Ectodermal cell (in vitro differentiated cells): ENCODE measurements around the gene EIF4E1B.

ENCODE experiments used
- H3K27ac ChIP-seq: 2 replicates; pipeline ENCODE4 v1.7.0; 2013; ENCODE audit warnings: mild to moderate bottlenecking, low read depth, low read length; ENCODE audit not compliant: insufficient read depth, poor library complexity, severe bottlenecking
- H3K27me3 ChIP-seq: 2 replicates; pipeline ENCODE4 v1.7.0; 2013; ENCODE audit warnings: mild to moderate bottlenecking, low read length; ENCODE audit not compliant: insufficient read depth, control insufficient read depth, poor library complexity, severe bottlenecking
- H3K36me3 ChIP-seq: one replicate; pipeline ENCODE4 v1.7.0; 2013; ENCODE audit warnings: low read length; ENCODE audit not compliant: control insufficient read depth, insufficient read depth
- H3K4me1 ChIP-seq: one replicate; pipeline ENCODE4 v1.7.0; 2013; ENCODE audit warnings: low read length; ENCODE audit not compliant: control insufficient read depth, insufficient read depth
- H3K4me3 ChIP-seq: 2 replicates; pipeline ENCODE4 v1.7.0; 2013; ENCODE audit warnings: low read depth, low read length, control low read depth; ENCODE audit not compliant: insufficient read depth
- H3K9me3 ChIP-seq: 2 replicates; pipeline ENCODE4 v1.7.0; 2013; ENCODE audit warnings: mild to moderate bottlenecking, low read length, moderate library complexity; ENCODE audit not compliant: control insufficient read depth
- WGBS, 2 experiments: methylation state at CpG; one replicate each; pipeline ENCODE4 v1.1.7; 2013; ENCODE audit warnings: missing lambda C conversion rate in 2 of 2; 5-methylcytosine and 5-hydroxymethylcytosine counted together

EIF4E1B gene

DNA sequence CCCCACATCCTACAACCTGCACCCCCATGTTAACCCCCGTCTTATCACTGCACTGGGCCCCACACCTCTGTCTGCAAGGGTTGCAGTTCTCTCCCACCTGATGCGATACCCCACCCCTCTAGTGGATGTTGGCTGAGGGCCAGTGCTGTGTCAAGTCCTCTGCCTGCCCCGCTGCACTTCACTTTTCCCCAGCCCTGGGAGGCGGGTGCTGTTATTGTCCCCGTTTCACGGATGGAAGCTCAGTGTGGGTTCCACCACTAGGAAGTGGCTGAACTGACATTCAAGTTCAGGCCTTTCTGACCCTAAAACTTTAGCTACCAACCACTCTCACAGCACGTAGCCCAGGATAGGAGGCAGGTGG lies 3.6 kb upstream of the EIF4E1B start:
- WGBS, 2 experiments, result 81 to 90% methylated on average over 6 of the region's 7 CpGs
- peaks cover 23% of the 10 kb centered on the region for H3K4me1 ChIP-seq
- H3K27ac ChIP-seq, result no peak overlapping the region
- no peaks in the 10 kb centered on the region for H3K36me3 ChIP-seq
- no peaks in the 10 kb centered on the region for H3K9me3 ChIP-seq
- H3K27me3 ChIP-seq, result peaks cover 72% of the 10 kb centered on the region
- H3K4me3 ChIP-seq, result no peak overlapping the region

DNA sequence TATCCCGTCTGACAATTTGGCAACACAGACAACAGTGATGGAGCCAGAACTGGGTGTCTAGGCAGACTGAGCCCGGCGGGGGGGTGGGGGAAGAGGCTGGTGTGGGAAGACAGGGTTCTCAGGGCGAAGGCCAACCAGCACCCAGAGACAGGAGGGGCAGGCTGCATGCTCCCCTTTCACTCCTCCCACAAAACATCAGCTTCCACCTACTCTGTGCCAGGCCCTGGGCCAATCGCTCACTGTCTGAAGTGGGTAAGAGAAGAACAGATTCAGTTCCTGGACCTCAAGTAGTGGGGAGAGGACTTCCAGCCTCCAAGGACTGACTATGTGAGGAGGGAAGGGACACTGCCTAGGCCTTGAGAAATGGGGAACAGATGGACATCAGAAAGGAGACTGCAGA lies 2.9 kb upstream of the EIF4E1B start:
- Histone ChIP-seq H3K4me1 (peaks cover 23% of the 10 kb centered on the region), H3K27ac (no peak overlapping the region), H3K36me3 (no peaks in the 10 kb centered on the region), H3K4me3 (no peak overlapping the region), H3K27me3 (peaks cover 69% of the 10 kb centered on the region), H3K9me3 (no peaks in the 10 kb centered on the region)
- 82 to 89% methylated on average over 4 to 5 of the region's 5 CpGs for WGBS, 2 experiments

DNA sequence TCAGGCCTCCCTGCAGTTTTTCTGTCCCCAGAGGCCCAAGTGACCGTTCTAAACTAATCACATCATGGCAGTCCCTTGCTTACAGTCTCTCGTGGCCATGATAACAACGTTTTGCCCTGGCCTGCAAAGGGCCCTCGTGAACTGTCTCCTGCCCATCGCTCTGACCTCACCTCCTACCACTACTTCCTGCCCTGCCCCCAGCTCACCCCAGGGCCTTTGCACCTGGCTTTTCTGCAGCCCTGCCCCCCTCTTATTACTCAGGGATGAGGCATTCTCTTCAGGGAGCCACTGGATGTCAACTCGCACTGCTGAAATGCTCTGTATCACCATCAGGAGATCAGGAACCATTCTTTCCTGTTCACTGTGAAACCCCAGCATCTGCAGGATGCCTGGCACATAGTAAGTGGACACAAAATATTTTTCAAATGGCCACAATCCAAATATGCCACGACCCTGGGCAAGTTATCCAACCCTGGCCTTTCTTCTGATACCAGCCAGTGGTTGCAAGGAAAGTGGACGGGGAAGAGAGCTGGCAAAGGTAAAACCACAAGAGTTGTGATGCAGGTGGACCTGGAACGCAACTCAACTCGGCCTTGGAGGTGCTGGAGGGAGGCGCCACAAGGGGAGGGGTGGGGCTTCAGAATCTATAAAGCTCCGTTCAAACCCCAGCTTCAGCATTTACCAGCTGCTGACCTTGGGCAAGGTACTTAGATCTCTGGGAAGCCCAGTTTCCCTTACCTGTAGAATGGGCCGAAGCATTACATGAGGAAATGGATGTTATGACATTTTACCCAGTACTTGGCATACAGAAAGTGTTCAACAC lies 1.9 kb upstream of the EIF4E1B start:
- 58 to 63% methylated on average over 13 of the region's 13 CpGs for WGBS, 2 experiments
- H3K27me3 ChIP-seq, result peaks cover 69% of the 10 kb centered on the region
- H3K9me3 ChIP-seq, result no peaks in the 10 kb centered on the region
- no peak overlapping the region for H3K4me3 ChIP-seq
- no peaks in the 10 kb centered on the region for H3K36me3 ChIP-seq
- H3K27ac ChIP-seq, result no peak overlapping the region
- H3K4me1 ChIP-seq, result peaks cover 23% of the 10 kb centered on the region

DNA sequence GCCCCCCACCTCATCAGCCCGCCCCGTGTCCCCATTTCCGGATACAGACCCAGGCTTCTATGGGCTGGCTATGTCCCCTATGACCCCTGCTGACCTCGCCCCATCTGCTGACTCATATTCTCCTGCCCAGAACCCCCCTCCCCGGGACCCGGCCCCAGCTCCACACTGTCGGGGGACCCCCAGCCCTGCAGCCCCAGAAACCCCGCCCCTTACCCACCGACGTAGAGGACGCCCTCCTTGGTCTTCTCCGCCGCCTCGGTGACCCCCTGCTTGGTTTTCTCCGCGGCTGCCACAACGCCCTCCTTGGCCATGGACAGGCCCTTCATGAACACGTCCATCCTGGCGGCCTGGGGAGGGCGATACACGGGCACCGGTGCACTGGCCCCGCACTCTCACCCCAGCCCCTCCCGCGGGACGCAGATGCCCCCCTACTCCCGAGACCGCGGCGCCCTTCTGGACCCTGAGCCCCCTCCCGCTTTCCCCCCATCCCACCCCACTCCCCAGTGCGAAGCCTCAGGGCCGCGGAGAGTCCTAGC lies 1.1 kb upstream of the EIF4E1B start:
- Histone ChIP-seq H3K4me3 (peak overlapping the region; percentile 44), H3K27ac (no peak overlapping the region)

DNA sequence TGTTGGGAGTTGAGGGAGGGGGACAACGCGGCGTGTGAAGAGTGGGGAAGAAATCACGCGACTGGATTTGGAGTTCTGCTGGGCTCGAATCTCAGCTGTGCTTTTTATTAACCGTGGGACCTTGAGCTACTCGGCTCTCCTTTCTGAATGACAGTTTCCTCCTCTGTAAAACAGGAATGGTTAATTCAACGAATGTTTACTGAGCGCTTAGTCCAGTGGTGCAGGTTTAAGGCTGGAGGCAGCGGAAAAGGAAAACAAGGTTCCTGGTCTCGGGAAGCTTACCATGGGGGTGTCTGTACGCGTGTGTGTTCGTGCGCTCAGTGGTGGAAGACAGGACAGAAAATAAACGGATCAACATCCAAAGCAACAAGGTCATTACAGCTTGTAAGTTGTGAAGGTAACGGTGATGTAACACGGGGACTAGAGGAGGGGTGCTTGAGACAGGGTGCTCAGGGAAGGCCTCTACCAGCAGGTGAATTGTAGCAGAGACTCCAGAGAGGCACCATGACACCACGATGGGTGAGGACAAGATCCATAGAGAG lies 277 bp downstream of the EIF4E1B start:
- Histone ChIP-seq H3K4me1 (peaks cover 28% of the 10 kb centered on the region), H3K9me3 (no peaks in the 10 kb centered on the region), H3K27ac (no peak overlapping the region), H3K36me3 (no peaks in the 10 kb centered on the region), H3K27me3 (peaks cover 64% of the 10 kb centered on the region), H3K4me3 (peak overlapping the region; percentile 44)
- 11 to 12% methylated on average over 20 of the region's 20 CpGs for WGBS, 2 experiments

More for the DNA sequence above, 1.1 kb upstream of the EIF4E1B start:
- H3K27me3 ChIP-seq, result peaks cover 73% of the 10 kb centered on the region
- H3K9me3 ChIP-seq, result no peaks in the 10 kb centered on the region
- 5% methylated on average over 34 of the region's 34 CpGs for WGBS, 2 experiments
- peaks cover 28% of the 10 kb centered on the region for H3K4me1 ChIP-seq
- no peaks in the 10 kb centered on the region for H3K36me3 ChIP-seq

DNA sequence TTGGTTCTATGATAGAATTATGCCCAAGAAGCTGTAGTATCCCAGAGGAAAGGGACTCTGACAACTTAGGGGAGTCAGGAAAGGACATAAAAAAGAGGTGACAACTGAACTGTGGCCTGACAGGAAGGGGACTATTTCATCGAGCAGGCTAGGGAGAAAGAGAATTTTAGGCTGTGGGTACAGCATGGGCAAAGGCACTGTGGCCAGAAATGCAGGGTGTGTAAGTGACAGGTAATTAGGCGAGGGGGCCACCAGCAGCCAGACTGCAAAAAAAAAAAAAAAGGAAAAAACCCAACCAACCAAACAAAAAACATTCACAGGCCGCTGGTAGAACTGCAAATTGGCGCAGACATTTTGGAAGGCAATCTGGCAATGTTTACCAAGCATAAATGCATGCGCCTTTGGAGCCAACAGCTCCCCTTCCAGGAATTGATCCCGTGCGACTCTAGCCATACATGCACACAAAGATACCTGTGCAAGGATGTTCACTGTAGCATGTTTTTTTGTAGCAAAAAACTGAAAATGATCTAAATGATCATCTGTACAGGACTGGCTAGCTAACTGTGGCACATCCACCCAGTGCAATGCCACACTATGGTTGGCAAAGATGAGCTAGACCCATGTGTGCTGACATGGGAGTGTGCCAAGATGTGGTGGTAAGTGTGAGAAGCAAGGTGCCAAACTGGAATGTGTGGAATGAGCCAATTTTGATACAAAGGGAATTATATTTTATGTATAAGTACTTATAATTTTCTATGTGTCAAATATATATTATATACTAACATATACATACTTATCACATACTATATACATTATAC lies 1.1 kb downstream of the EIF4E1B start:
- peaks cover 57% of the 10 kb centered on the region for H3K27me3 ChIP-seq
- H3K9me3 ChIP-seq, result no peaks in the 10 kb centered on the region
- peaks cover 22% of the 10 kb centered on the region for H3K4me1 ChIP-seq
- H3K27ac ChIP-seq, result no peak overlapping the region
- H3K36me3 ChIP-seq, result no peaks in the 10 kb centered on the region
- 93% methylated on average over 7 of the region's 7 CpGs for WGBS, 2 experiments
- no peak overlapping the region for H3K4me3 ChIP-seq

DNA sequence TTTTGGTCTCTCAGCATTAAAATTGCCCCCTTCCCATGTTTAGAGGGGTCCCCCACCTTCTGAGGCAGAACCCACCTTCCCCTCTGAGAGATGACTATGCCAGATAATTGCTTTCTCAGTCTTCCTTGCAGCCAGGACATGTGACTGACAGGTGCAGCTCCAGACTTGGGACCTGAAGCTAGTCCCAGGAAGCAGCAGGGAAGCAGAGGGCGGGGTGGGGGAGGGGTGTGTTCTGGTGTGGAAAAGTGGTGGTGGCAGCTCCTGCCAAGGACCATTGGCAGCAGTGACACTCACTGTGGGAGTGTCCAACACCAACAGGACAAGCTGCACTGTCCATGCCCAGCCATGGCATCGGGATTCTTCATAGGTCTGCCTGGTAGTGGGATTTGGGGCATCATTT lies 2.3 kb downstream of the EIF4E1B start:
- Histone ChIP-seq H3K9me3 (no peaks in the 10 kb centered on the region), H3K4me3 (no peak overlapping the region), H3K27ac (no peak overlapping the region), H3K27me3 (peaks cover 46% of the 10 kb centered on the region), H3K4me1 (peaks cover 26% of the 10 kb centered on the region), H3K36me3 (no peaks in the 10 kb centered on the region)
- WGBS, 2 experiments, result 88 to 94% methylated on average over 2 of the region's 2 CpGs

DNA sequence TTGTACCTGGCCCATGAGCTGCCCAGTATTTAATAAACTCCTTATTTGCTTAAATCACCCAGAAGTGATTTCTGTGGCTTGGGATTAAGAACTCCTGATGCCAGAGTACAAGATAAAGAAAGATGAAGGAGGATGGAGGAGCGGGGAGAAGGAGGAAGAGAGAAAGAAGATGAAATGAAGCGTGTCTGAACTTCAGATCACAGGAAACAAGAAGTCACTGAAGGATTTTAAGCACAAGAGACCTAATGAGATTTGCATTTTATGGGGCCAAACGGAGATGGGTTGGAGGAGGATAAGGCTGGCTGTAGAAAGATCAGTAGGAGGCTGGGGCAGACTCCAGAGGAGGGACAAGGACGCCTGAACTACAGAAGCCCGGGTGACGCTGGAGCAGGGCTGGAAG lies 3.1 kb downstream of the EIF4E1B start:
- H3K4me3 ChIP-seq, result no peak overlapping the region
- no peaks in the 10 kb centered on the region for H3K36me3 ChIP-seq
- 54 to 56% methylated on average over 6 of the region's 6 CpGs for WGBS, 2 experiments
- H3K27me3 ChIP-seq, result peaks cover 37% of the 10 kb centered on the region
- H3K9me3 ChIP-seq, result no peaks in the 10 kb centered on the region
- peaks cover 28% of the 10 kb centered on the region for H3K4me1 ChIP-seq
- no peak overlapping the region for H3K27ac ChIP-seq

DNA sequence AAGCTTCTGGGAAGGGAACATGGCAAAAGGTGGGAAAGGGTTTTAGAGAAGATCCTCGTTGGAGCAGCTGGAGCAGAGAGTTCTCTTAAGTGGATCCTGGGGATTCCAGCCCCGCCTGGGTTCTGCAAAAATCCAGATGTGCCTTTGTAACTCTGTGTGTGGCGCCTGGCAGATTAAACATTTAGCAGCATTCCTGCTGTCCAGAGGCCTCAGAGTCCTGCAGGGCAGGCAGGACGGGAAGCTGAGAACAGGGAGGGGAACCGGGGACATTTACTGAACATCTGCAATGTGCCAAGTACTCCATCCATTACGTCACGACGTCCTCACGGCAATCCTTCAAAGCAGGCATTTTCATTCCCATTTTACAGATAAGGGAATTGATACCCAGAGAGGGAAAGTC lies 6.0 kb downstream of the EIF4E1B start:
- H3K36me3 ChIP-seq, result no peaks in the 10 kb centered on the region
- 65 to 66% methylated on average over 9 of the region's 9 CpGs for WGBS, 2 experiments
- H3K4me1 ChIP-seq, result peaks cover 11% of the 10 kb centered on the region
- no peak overlapping the region for H3K4me3 ChIP-seq
- no peak overlapping the region for H3K27ac ChIP-seq
- H3K9me3 ChIP-seq, result no peaks in the 10 kb centered on the region
- H3K27me3 ChIP-seq, result peaks cover 9% of the 10 kb centered on the region

DNA sequence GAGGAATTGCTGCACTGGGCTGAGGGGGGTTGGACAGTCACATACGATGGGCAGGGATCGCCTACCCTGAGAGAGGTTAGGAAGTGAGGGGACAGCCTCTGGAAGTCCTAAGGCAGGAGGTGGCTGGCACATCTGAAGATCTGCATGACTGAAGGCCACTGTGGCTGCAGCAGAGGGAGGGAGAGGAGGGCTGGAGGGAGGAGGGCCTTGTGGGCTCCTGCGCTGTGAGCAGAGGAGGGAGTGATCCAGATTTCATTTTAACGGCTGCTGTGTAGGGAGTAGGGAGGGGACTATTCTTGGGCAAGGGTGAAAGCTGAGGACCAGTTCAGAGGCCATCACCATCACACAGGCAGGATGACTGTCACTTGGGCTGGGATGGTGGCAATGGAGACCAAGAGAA lies 7.1 kb downstream of the EIF4E1B start:
- Histone ChIP-seq H3K27me3 (peaks cover 4% of the 10 kb centered on the region), H3K36me3 (no peaks in the 10 kb centered on the region), H3K4me3 (no peak overlapping the region), H3K9me3 (no peaks in the 10 kb centered on the region), H3K27ac (no peak overlapping the region), H3K4me1 (peaks cover 11% of the 10 kb centered on the region)
- WGBS, 2 experiments, result 44 to 61% methylated on average over 4 of the region's 4 CpGs
